Transverse colon (tissue), 4 donors: ENCODE results near the gene LRP11. TPM values are rescaled to one million over a fixed set of nuclear protein-coding genes. Genes with fewer than 3 reads are reported as not detected.

Experiments
- DNase-seq: peaks from one replicate; pipeline ENCODE4 v3.0.0-alpha.2; 2019
- H3K27ac ChIP-seq, 4 donors: fragments of 200-600 bp; sonication (generic); 2 replicates each; pipeline ENCODE4 v1.5.1; 2016 to 2018; ENCODE audit warnings: inconsistent platforms in 4 of 4
- H3K27me3 ChIP-seq: fragments of 200-600 bp; sonication (generic); 2 replicates; pipeline ENCODE4 v1.5.1; 2017; ENCODE audit warnings: inconsistent platforms
- H3K36me3 ChIP-seq, 4 donors: fragments of 200-600 bp; sonication (generic); 2 replicates each; pipeline ENCODE4 v1.5.1; 2017 to 2019; ENCODE audit warnings: inconsistent platforms in 4 of 4
- H3K4me1 ChIP-seq, 4 donors: fragments of 200-600 bp; sonication (generic); 2 replicates each; pipeline ENCODE4 v1.5.1; 2017 to 2020; ENCODE audit warnings: inconsistent platforms in 4 of 4
- H3K4me3 ChIP-seq, 4 donors: fragments of 200-600 bp; sonication (generic); 1 replicate in 1 of 4; 2 replicates in 3 of 4; pipeline versions ENCODE4 v1.5.1 to v1.6.1; 2017 to 2019; ENCODE audit warnings: inconsistent platforms in 4 of 4
- H3K9me3 ChIP-seq, 2 donors: fragments of 200-600 bp; sonication (generic); 2 replicates each; pipeline ENCODE4 v1.5.1; 2017 to 2019; ENCODE audit warnings: inconsistent platforms in 2 of 2
- EP300 ChIP-seq: sonication (generic); formaldehyde crosslinking; IDR thresholded peaks from one replicate; pipeline ENCODE4 v1.6.1; 2017; ENCODE audit warnings: antibody characterized with exemption, low read depth
- POLR2A ChIP-seq: fragments of 450-650 bp; IDR thresholded peaks from one replicate; pipeline ENCODE4 v1.6.1; 2016; ENCODE audit warnings: antibody characterized with exemption, mild to moderate bottlenecking, moderate library complexity
- POLR2AphosphoS5 ChIP-seq, 3 donors: sonication (generic); formaldehyde crosslinking; IDR thresholded peaks; one replicate each; pipeline ENCODE4 v1.6.1; 2016; ENCODE audit warnings: antibody characterized with exemption in 3 of 3
- WGBS, 2 donors: methylation state at CpG; one replicate each; pipeline ENCODE4 v1.1.5; 2018; ENCODE audit warnings: low coverage in 1 of 2; 5-methylcytosine and 5-hydroxymethylcytosine counted together
- in situ Hi-C, 4 donors: fragments of 200-750 bp; cut with MboI; loops; one replicate each; pipeline versions ENCODE4 v1.15.0 to v1.15.1; 2017; ENCODE audit warnings: low sequenced_read_pairs in 3 of 4, low pct_ligation_motif_present in 1 of 4, low pct_unique_long_range_greater_than_20kb in 1 of 4
- intact Hi-C: fragments of 100-400 bp; cut with DNase I; formaldehyde crosslinking; loops from one replicate; pipeline ENCODE4 v1.15.1; 2023; ENCODE audit warnings: low total_unique reads
- total RNA-seq, 4 donors: library from RNA; depleted of rRNA; stranded (reverse); fragments of >200 nt; gene quantifications; one replicate each; pipeline ENCODE4 v1.1.0, GENCODE V29; 2016
- TF ChIP-seq, protein P1 (sequence below), 5 experiments: fragments of 200-600 bp in 3 of 5; fragments of 450-650 bp in 2 of 5; sonication (generic) in 3 of 5; IDR thresholded peaks; 1 replicate in 2 of 5; 2 replicates in 3 of 5; pipeline ENCODE4 v1.5.1; 2016 to 2017; ENCODE audit warnings: antibody characterized with exemption in 5 of 5, inconsistent platforms in 3 of 5, mild to moderate bottlenecking in 2 of 5, moderate library complexity in 1 of 5

The LRP11 gene
- total RNA-seq, 4 donors from 2014 or later: 2.2 to 50.5 (median 21.2) TPM

DNA sequence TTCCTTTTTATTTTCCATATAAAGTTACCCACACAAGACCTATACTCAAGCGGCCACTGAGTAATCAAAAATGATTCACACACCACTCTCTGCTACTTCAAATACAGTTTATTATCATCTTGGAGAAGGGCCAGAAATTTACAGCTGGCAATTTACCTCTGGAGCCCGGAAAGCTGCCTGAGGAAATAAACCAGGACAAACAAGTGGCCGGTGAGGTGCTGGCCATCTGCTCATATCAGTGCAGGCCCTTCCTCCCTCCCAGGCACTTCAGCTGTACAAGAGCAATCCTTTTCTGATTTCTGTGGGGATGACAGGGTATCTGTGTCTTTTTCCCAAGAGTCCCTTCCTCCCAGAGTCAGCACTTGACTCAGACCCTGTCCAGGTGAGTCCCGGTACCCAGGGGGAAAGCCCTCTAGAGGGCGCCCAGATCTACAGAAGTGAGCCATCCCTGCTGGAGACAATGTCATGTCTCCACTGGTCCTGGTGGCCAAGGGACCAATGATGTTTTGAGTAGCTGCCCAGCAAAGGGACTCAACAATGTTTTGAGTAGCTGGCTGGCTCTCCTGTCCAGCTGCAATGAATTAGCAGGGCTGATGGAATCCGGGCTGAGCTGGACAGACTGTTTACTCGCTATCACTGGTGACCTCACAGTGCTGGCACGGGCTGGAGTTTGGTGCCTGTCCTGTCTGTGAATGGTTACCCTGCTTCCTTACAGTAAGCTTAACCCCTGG, 23.6 kb downstream of the LRP11 start:
- intact Hi-C loops (no loop called here), in situ Hi-C loops (loop anchor here (5.0 to 25.0 kb wide), 3 partner anchors 82 to 172 kb away; partner anchors contain the start of gene RAET1G (in 2 of the 4))

DNA sequence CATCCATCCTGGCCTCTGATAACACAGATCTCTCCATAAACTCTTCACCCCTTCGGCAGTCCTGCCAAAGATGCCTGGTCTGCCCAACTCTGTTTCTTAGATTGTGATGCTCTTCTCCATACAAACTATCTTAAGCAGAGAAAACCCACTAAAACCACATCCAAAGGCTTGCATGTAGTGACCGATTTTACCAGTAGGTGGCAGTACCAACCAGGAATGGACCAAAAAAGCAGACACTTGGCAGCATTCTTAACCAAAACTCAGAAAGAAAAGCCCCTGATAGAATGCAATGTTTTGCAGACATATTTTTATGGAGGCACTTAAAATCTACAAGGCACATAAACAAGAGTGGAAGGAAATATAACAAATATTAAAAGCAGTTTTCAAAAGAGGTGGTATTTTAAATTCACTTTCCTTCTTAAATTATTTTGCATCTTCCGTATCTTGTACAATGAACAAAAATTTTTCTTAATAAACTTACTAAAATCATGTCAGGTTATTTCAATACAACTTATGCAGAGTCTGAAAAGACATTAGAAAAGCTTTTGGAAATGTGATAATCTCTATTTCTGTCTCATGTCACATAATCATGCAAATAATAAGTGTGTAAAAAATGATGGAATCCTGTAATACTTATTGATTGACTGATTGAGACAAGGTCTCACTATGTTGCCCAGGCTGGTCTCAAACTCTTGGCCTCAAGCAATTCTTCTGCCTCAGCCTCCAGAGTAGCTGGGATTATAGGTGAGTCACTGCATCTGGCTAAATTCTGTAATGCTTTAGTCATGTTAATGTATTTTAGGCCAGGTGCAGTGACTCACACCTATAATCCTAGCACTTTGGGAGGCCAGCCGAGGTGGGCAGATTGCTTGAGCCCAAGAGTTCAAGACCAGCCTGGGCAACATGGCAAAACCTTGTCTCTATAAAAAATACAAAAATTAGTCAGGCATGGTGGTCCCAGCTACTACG, 29.4 kb downstream of the LRP11 start:
- H3K27me3 ChIP-seq: no peaks in the 10 kb centered on the region
- H3K36me3 ChIP-seq: no peaks in the 10 kb centered on the region
- TF ChIP-seq POLR2A: no peak
- TF ChIP-seq POLR2AphosphoS5 (IDR thresholded peaks at IDR 0.05): no peak
- TF ChIP-seq, protein P1, sequence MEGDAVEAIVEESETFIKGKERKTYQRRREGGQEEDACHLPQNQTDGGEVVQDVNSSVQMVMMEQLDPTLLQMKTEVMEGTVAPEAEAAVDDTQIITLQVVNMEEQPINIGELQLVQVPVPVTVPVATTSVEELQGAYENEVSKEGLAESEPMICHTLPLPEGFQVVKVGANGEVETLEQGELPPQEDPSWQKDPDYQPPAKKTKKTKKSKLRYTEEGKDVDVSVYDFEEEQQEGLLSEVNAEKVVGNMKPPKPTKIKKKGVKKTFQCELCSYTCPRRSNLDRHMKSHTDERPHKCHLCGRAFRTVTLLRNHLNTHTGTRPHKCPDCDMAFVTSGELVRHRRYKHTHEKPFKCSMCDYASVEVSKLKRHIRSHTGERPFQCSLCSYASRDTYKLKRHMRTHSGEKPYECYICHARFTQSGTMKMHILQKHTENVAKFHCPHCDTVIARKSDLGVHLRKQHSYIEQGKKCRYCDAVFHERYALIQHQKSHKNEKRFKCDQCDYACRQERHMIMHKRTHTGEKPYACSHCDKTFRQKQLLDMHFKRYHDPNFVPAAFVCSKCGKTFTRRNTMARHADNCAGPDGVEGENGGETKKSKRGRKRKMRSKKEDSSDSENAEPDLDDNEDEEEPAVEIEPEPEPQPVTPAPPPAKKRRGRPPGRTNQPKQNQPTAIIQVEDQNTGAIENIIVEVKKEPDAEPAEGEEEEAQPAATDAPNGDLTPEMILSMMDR (IDR thresholded peaks at IDR 0.05): peak; percentile 89 to 95 (median 92)
- no peak for TF ChIP-seq EP300
- no peak overlapping the region for H3K4me3 ChIP-seq
- WGBS, 2 donors: 48 to 50% methylated on average over 4 to 5 of the region's 5 CpGs
- H3K9me3 ChIP-seq: no peaks in the 10 kb centered on the region
- intact Hi-C loops (loop anchor here (2.0 kb wide), 1 partner anchor 92 kb away; no protein-coding TSS in a partner anchor), in situ Hi-C loops (loop anchor here in 2 of 4 donors (5.0 to 25.0 kb wide), 3 partner anchors 88 to 178 kb away; partner anchors contain the start of gene RAET1G (in 1 of the 2))
- H3K4me1 ChIP-seq: peaks cover 0 to 4% (median 1%) of the 10 kb centered on the region in 4 donors
- DNase-seq: peak; percentile 67
- no peak overlapping the region for H3K27ac ChIP-seq

More for the DNA sequence above, 23.6 kb downstream of the LRP11 start:
- Histone ChIP-seq H3K27me3 (no peaks in the 10 kb centered on the region), H3K4me1 (peaks cover 0 to 12% (median 8%) of the 10 kb centered on the region in 4 donors), H3K27ac (peak overlapping the region in 2 of 4 donors; percentile 36 to 47), H3K4me3 (no peak overlapping the region), H3K9me3 (no peaks in the 10 kb centered on the region), H3K36me3 (no peaks in the 10 kb centered on the region)
- DNase-seq: peak; percentile 76
- TF ChIP-seq POLR2AphosphoS5 (IDR thresholded peaks at IDR 0.05) (peak in 1 of 3 donors; percentile 17), EP300 (no peak), POLR2A (no peak)
- TF ChIP-seq, protein P1 (IDR thresholded peaks at IDR 0.05): peak; percentile 31 to 66 (median 45)
- 36 to 60% methylated on average over 1 to 8 of the region's 8 CpGs for WGBS, 2 donors

DNA sequence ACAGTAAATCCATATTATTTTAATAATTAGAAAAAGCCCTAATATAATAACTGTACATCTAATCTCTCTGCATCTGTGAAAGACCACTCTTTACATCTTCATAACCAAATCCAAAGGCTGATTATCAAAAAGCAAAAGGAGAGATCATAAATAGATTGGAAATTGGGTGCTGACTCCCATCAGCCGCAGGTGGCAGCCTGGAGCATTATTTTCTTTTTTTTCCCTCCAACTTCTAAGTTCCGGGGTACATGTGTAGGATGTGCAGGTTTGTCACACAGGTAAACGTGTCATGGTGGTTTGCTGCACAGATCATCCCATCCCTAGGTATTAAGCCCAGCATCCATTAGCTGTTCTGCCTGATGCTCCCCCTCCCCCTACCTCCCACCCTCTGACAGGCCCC, 30.5 kb downstream of the LRP11 start:
- no peaks in the 10 kb centered on the region for H3K9me3 ChIP-seq
- intact Hi-C loops: loop anchor here (2.0 kb wide), 1 partner anchor 93 kb away; no protein-coding TSS in a partner anchor
- no peak overlapping the region for H3K27ac ChIP-seq
- WGBS, 2 donors: 88 to 100% methylated on average over 1 to 3 of the region's 3 CpGs
- no peak for DNase-seq
- no peak overlapping the region for H3K4me3 ChIP-seq
- H3K4me1 ChIP-seq: no peaks in the 10 kb centered on the region
- H3K36me3 ChIP-seq: no peaks in the 10 kb centered on the region
- no peaks in the 10 kb centered on the region for H3K27me3 ChIP-seq
- TF ChIP-seq EP300 (no peak), POLR2AphosphoS5 (IDR thresholded peaks at IDR 0.05) (no peak), POLR2A (no peak)
- TF ChIP-seq, protein P1 (IDR thresholded peaks at IDR 0.05): no peak
- in situ Hi-C loops: loop anchor here in 2 of 4 donors (5.0 to 25.0 kb wide), 3 partner anchors 89 to 179 kb away; partner anchors contain the start of gene RAET1G (in 1 of the 2)
